Karpas-422 (cell line): ENCODE results near the gene ELAVL2. TPM values are rescaled to one million over a fixed set of nuclear protein-coding genes. Genes with fewer than 3 reads are reported as not detected.

Source experiments
- DNase-seq: peaks from one replicate; pipeline ENCODE4 v3.0.0-alpha.2; 2015
- H2AFZ ChIP-seq: fragments of 200-600 bp; sonication (generic); 2 replicates; pipeline ENCODE4 v1.6.1; 2014; ENCODE audit warnings: antibody characterized with exemption, low read length, mixed read lengths
- H3K27ac ChIP-seq: fragments of 200-600 bp; sonication (generic); 2 replicates; pipeline ENCODE4 v1.5.1; 2014; ENCODE audit warnings: mild to moderate bottlenecking, low read length, moderate library complexity
- H3K27me3 ChIP-seq: fragments of 200-600 bp; sonication (generic); 2 replicates; pipeline ENCODE4 v1.6.1; 2014; ENCODE audit warnings: low read length, mixed read lengths
- H3K36me3 ChIP-seq: fragments of 200-600 bp; sonication (generic); 2 replicates; pipeline ENCODE4 v1.6.1; 2014; ENCODE audit warnings: low read length, mixed read lengths; ENCODE audit not compliant: insufficient read depth
- H3K4me1 ChIP-seq: fragments of 200-600 bp; sonication (generic); 2 replicates; pipeline ENCODE4 v1.6.1; 2014; ENCODE audit warnings: mild to moderate bottlenecking, low read length, mixed read lengths
- H3K4me2 ChIP-seq: fragments of 200-600 bp; sonication (generic); 2 replicates; pipeline ENCODE4 v1.6.1; 2014; ENCODE audit warnings: low read length, low read depth, mild to moderate bottlenecking; ENCODE audit not compliant: poor library complexity, severe bottlenecking
- H3K4me3 ChIP-seq: fragments of 200-600 bp; sonication (generic); 2 replicates; pipeline ENCODE4 v1.5.1; 2014; ENCODE audit warnings: mild to moderate bottlenecking, antibody characterized with exemption, low read length, mixed read lengths
- H3K79me2 ChIP-seq: fragments of 200-600 bp; sonication (generic); 2 replicates; pipeline ENCODE4 v1.6.1; 2014; ENCODE audit warnings: mild to moderate bottlenecking, low read length, mixed read lengths
- H3K9ac ChIP-seq: fragments of 200-600 bp; sonication (generic); 2 replicates; pipeline ENCODE4 v1.6.0; 2014; ENCODE audit warnings: low read length
- H3K9me2 ChIP-seq: fragments of 200-600 bp; sonication (generic), shearing (Covaris generic); replicated peaks from 2 replicates; pipeline ENCODE4 v1.6.0; 2014; ENCODE audit warnings: mild to moderate bottlenecking, low read length, moderate library complexity; ENCODE audit not compliant: insufficient read depth
- H3K9me3 ChIP-seq: fragments of 300-700, 200-600 bp; sonication (generic); 2 replicates; pipeline ENCODE4 v1.6.1; 2014; ENCODE audit warnings: low read length, mixed read lengths
- H4K20me1 ChIP-seq: fragments of 200-600 bp; sonication (generic); 2 replicates; pipeline ENCODE4 v1.6.1; 2014; ENCODE audit warnings: mild to moderate bottlenecking, antibody characterized with exemption, low read length, low read depth; ENCODE audit not compliant: insufficient read depth
- total RNA-seq: library from RNA; depleted of rRNA; stranded (reverse); fragments of >200 nt; shearing (Covaris generic); gene quantifications from 2 replicates; pipeline ENCODE4 v1.2.3, GENCODE V29; 2014; ENCODE audit warnings: low replicate concordance

Gene ELAVL2
- total RNA-seq, 1 experiment from 2014 or later, result not detected

- Histone ChIP-seq H4K20me1 (no peaks in the 10 kb centered on the region), H3K4me2 (no peak overlapping the region), H3K36me3 (no peaks in the 10 kb centered on the region), H2AFZ (no peak overlapping the region), H3K9me2 (no peaks in the 10 kb centered on the region), H3K4me3 (no peak overlapping the region), H3K79me2 (no peaks in the 10 kb centered on the region), H3K27me3 (no peaks in the 10 kb centered on the region), H3K9ac (no peak overlapping the region), H3K9me3 (no peaks in the 10 kb centered on the region), H3K27ac (no peak overlapping the region), H3K4me1 (no peaks in the 10 kb centered on the region)
- no peak for DNase-seq
Measured at GRCh38 chr9:23789529-23790254, 36.3 kb downstream of the ELAVL2 start.

DNA sequence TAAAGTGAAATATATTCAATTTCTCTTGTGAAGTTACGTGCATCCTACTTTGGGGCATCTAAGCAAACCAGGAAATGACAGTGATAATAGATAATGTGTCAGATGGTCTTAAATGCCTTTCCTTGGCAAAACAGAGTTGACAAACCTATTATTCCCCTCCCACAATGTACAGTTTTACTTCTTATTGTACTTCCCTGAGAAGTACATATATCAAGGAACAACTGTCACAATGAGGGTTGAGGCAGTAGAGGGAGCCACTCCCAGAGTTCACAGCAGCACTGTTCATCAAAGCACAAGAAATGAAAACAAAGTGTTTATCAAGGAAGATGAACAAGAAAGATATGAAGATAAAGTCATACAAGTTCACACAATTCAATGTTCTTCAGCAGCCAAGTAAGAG lies 41.1 kb downstream of the ELAVL2 start:
- Histone ChIP-seq H3K27ac (no peak overlapping the region), H3K9me3 (no peaks in the 10 kb centered on the region), H2AFZ (no peak overlapping the region), H3K36me3 (no peaks in the 10 kb centered on the region), H3K9ac (no peak overlapping the region), H3K27me3 (no peaks in the 10 kb centered on the region), H3K4me3 (no peak overlapping the region), H3K4me2 (no peak overlapping the region), H3K4me1 (no peaks in the 10 kb centered on the region), H4K20me1 (no peaks in the 10 kb centered on the region), H3K9me2 (no peaks in the 10 kb centered on the region), H3K79me2 (no peaks in the 10 kb centered on the region)
- DNase-seq, result no peak

- no peak for DNase-seq
- H3K4me2 ChIP-seq, result no peak overlapping the region
- no peak overlapping the region for H3K27ac ChIP-seq
- no peaks in the 10 kb centered on the region for H3K9me3 ChIP-seq
- no peaks in the 10 kb centered on the region for H3K36me3 ChIP-seq
- H3K4me3 ChIP-seq, result no peak overlapping the region
- no peaks in the 10 kb centered on the region for H4K20me1 ChIP-seq
- no peak overlapping the region for H3K9ac ChIP-seq
- no peaks in the 10 kb centered on the region for H3K9me2 ChIP-seq
- H3K79me2 ChIP-seq, result no peaks in the 10 kb centered on the region
- no peak overlapping the region for H2AFZ ChIP-seq
- H3K4me1 ChIP-seq, result no peaks in the 10 kb centered on the region
- H3K27me3 ChIP-seq, result no peaks in the 10 kb centered on the region
Measured at GRCh38 chr9:23783509-23783908, 42.5 kb downstream of the ELAVL2 start.

- Histone ChIP-seq H4K20me1 (no peaks in the 10 kb centered on the region), H3K79me2 (no peaks in the 10 kb centered on the region), H3K4me3 (no peak overlapping the region), H3K4me1 (no peaks in the 10 kb centered on the region), H3K27ac (no peak overlapping the region), H3K9ac (no peak overlapping the region), H3K36me3 (no peaks in the 10 kb centered on the region), H2AFZ (no peak overlapping the region), H3K9me3 (no peaks in the 10 kb centered on the region), H3K4me2 (no peak overlapping the region), H3K27me3 (no peaks in the 10 kb centered on the region), H3K9me2 (no peaks in the 10 kb centered on the region)
- DNase-seq, result no peak
Measured at GRCh38 chr9:23779220-23779619, 46.8 kb downstream of the ELAVL2 start.

- no peaks in the 10 kb centered on the region for H3K9me2 ChIP-seq
- H3K9me3 ChIP-seq, result no peaks in the 10 kb centered on the region
- no peak overlapping the region for H3K4me2 ChIP-seq
- no peak for DNase-seq
- no peak overlapping the region for H3K4me3 ChIP-seq
- no peaks in the 10 kb centered on the region for H3K4me1 ChIP-seq
- H3K36me3 ChIP-seq, result no peaks in the 10 kb centered on the region
- no peak overlapping the region for H3K27ac ChIP-seq
- no peak overlapping the region for H2AFZ ChIP-seq
- H4K20me1 ChIP-seq, result no peaks in the 10 kb centered on the region
- H3K79me2 ChIP-seq, result no peaks in the 10 kb centered on the region
- H3K9ac ChIP-seq, result no peak overlapping the region
- no peaks in the 10 kb centered on the region for H3K27me3 ChIP-seq
Measured at GRCh38 chr9:23777328-23777727, 48.7 kb downstream of the ELAVL2 start.

DNA sequence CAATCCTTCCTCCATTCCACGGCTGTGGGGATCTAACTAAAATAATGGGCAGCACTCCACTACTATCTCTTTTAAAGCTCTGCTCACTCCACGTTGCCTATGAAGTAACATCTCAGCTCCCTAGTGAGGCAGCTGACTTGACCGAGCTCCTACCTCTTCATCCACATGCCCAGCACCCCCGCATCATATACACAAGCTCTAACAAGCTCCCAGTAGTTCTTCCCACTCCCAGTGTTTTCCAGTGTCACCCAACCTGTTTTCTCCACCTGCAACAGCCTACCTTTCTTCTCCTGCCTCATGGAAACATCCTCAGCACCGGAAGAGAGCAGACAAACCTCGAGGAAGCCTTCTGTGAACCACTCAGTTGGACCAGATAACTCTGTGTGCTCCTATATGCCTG lies 50.5 kb downstream of the ELAVL2 start:
- Histone ChIP-seq H3K9me2 (no peaks in the 10 kb centered on the region), H3K4me2 (no peak overlapping the region), H4K20me1 (no peaks in the 10 kb centered on the region), H3K9ac (no peak overlapping the region), H3K27me3 (no peaks in the 10 kb centered on the region), H3K79me2 (no peaks in the 10 kb centered on the region), H3K9me3 (no peaks in the 10 kb centered on the region), H3K4me3 (no peak overlapping the region), H3K4me1 (no peaks in the 10 kb centered on the region), H3K27ac (no peak overlapping the region), H2AFZ (no peak overlapping the region), H3K36me3 (no peaks in the 10 kb centered on the region)
- no peak for DNase-seq

- H3K27ac ChIP-seq, result no peak overlapping the region
- no peaks in the 10 kb centered on the region for H3K9me2 ChIP-seq
- no peak overlapping the region for H2AFZ ChIP-seq
- no peaks in the 10 kb centered on the region for H3K4me1 ChIP-seq
- H3K4me2 ChIP-seq, result no peak overlapping the region
- no peaks in the 10 kb centered on the region for H3K79me2 ChIP-seq
- no peaks in the 10 kb centered on the region for H3K9me3 ChIP-seq
- no peak overlapping the region for H3K4me3 ChIP-seq
- no peaks in the 10 kb centered on the region for H3K27me3 ChIP-seq
- no peaks in the 10 kb centered on the region for H3K36me3 ChIP-seq
- DNase-seq, result no peak
- no peak overlapping the region for H3K9ac ChIP-seq
- no peaks in the 10 kb centered on the region for H4K20me1 ChIP-seq
Measured at GRCh38 chr9:23774266-23774665, 51.8 kb downstream of the ELAVL2 start.

DNA sequence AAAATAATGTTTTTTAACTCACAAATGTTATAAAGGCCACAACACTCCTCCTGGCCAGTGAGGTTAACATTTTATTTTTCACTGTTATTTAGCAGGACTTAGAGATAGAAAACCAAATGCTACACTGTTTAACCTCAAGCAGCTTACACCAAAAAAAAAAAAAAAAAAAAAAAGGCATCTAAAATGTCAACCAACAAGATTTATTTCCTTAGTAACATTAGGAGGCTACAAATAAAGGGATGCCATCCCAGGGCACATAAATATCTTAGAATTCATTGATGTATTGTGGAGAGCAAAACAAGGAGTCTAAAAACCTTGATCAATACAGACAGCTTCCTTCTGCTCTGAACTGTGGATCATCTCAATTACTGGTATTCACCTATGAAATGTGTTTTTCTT lies 53.7 kb downstream of the ELAVL2 start:
- Histone ChIP-seq H3K4me3 (no peak overlapping the region), H3K4me2 (no peak overlapping the region), H3K9me3 (no peaks in the 10 kb centered on the region), H4K20me1 (no peaks in the 10 kb centered on the region), H3K27me3 (no peaks in the 10 kb centered on the region), H3K4me1 (no peaks in the 10 kb centered on the region), H3K9me2 (no peaks in the 10 kb centered on the region), H3K36me3 (no peaks in the 10 kb centered on the region), H3K79me2 (no peaks in the 10 kb centered on the region), H3K27ac (no peak overlapping the region), H2AFZ (no peak overlapping the region), H3K9ac (no peak overlapping the region)
- no peak for DNase-seq
